ENCODE results near the gene BLOC1S5. TPM values are rescaled to one million over a fixed set of nuclear protein-coding genes. Genes with fewer than 3 reads are reported as not detected.

The BLOC1S5 gene
- total and polyA plus RNA-seq, 2 donors (not counting 3 experiments of a cell fraction or from before 2014, with no cell fraction given), result 3.9 to 19.1 TPM

GRCh38 chr6:8043221-8043620 is 21.0 kb downstream of the BLOC1S5 start:
- H2AFZ ChIP-seq (ENCODE audit: low read depth, low read length), result no peak overlapping the region
- H3K4me1 ChIP-seq (ENCODE audit: control insufficient read depth, extremely low read depth, insufficient read depth, low read length), result peaks cover 7% of the 10 kb centered on the region
- H3K27ac ChIP-seq (ENCODE audit: insufficient read depth, low read depth, low read length), result no peak overlapping the region
- no peaks in the 10 kb centered on the region for H3K27me3 ChIP-seq (ENCODE audit: control insufficient read depth in 2 of 2, insufficient read depth in 2 of 2, low read length in 2 of 2)
- H3K9me1 ChIP-seq (replicated peaks; ENCODE audit: control insufficient read depth, extremely low read depth, insufficient read depth, low read length), result no peaks in the 10 kb centered on the region
- intact Hi-C loops (cut with micrococcal nuclease) (no loop called here), dilution Hi-C loops (cut with MboI; ENCODE audit: extremely low pct_ligation_motif_present, low sequenced_read_pairs) (no loop called here)
- TF ChIP-seq CTCF (IDR thresholded peaks at IDR 0.05; ENCODE audit: extremely low read depth in 1 of 2, insufficient read depth in 1 of 2, low read depth in 1 of 2, low read length in 2 of 2) (no peak), GATA2 (IDR thresholded peaks at IDR 0.05; ENCODE audit: insufficient read depth, insufficient read length, low read depth, low read length) (no peak), MYC (IDR thresholded peaks at IDR 0.05; ENCODE audit: low read depth, low read length) (no peak), MAX (IDR thresholded peaks at IDR 0.05; ENCODE audit: insufficient read depth, insufficient read length) (no peak)
- no peak overlapping the region for H3K4me3 ChIP-seq (replicated peaks in 1 of 3; ENCODE audit: insufficient read depth in 1 of 3, low read depth in 1 of 3, low read length in 3 of 3)
- no peaks in the 10 kb centered on the region for H4K20me1 ChIP-seq (replicated peaks; ENCODE audit: control insufficient read depth, extremely low read depth, insufficient read depth, low read length)
- no peaks in the 10 kb centered on the region for H3K9me3 ChIP-seq (replicated peaks; ENCODE audit: control insufficient read depth, insufficient read depth, low read length)
- CTCF ChIA-PET, result no interaction called here
- peaks cover 0 to 2% of the 10 kb centered on the region in 2 experiments for H3K36me3 ChIP-seq (ENCODE audit: control insufficient read depth in 2 of 2, extremely low read depth in 1 of 2, insufficient read depth in 2 of 2, low read length in 2 of 2)
- no peak for DNase-seq (ENCODE audit: low read depth, low spot score)
- peaks cover 3% of the 10 kb centered on the region for H3K79me2 ChIP-seq (ENCODE audit: control insufficient read depth, insufficient read depth, low read length)
- no peak for FAIRE-seq
- H3K9ac ChIP-seq (replicated peaks; ENCODE audit: extremely low read depth, insufficient read depth, low read length), result no peak overlapping the region
- POLR2A ChIA-PET, result no interaction called here
- BruUV-seq (replicated peaks), result no TSS peak
- no peak overlapping the region for H3K4me2 ChIP-seq (ENCODE audit: insufficient read depth, low read length)

- no peak overlapping the region for H3K4me3 ChIP-seq (replicated peaks in 1 of 3; ENCODE audit: insufficient read depth in 1 of 3, low read depth in 1 of 3, low read length in 3 of 3)
- H3K9me1 ChIP-seq (replicated peaks; ENCODE audit: control insufficient read depth, extremely low read depth, insufficient read depth, low read length), result no peaks in the 10 kb centered on the region
- BruUV-seq (replicated peaks), result no TSS peak
- no peak overlapping the region for H3K4me2 ChIP-seq (ENCODE audit: insufficient read depth, low read length)
- H2AFZ ChIP-seq (ENCODE audit: low read depth, low read length), result no peak overlapping the region
- no peaks in the 10 kb centered on the region for H3K9me3 ChIP-seq (replicated peaks; ENCODE audit: control insufficient read depth, insufficient read depth, low read length)
- intact Hi-C loops (cut with micrococcal nuclease) (no loop called here), dilution Hi-C loops (cut with MboI; ENCODE audit: extremely low pct_ligation_motif_present, low sequenced_read_pairs) (no loop called here)
- H3K27ac ChIP-seq (ENCODE audit: insufficient read depth, low read depth, low read length), result no peak overlapping the region
- ChIA-PET CTCF (interaction anchor here (0.6 to 1.6 kb wide), 2 partner anchors 14 to 319 kb away, joined by 3 to 5 read pairs; no protein-coding TSS in a partner anchor), POLR2A (interaction anchor here (1.0 kb wide), 1 partner anchor 14 kb away, joined by 3 read pairs; no protein-coding TSS in a partner anchor)
- H3K4me1 ChIP-seq (ENCODE audit: control insufficient read depth, extremely low read depth, insufficient read depth, low read length), result no peaks in the 10 kb centered on the region
- peaks cover 0 to 2% of the 10 kb centered on the region in 2 experiments for H3K36me3 ChIP-seq (ENCODE audit: control insufficient read depth in 2 of 2, extremely low read depth in 1 of 2, insufficient read depth in 2 of 2, low read length in 2 of 2)
- no peaks in the 10 kb centered on the region for H3K27me3 ChIP-seq (ENCODE audit: control insufficient read depth in 2 of 2, insufficient read depth in 2 of 2, low read length in 2 of 2)
- H4K20me1 ChIP-seq (replicated peaks; ENCODE audit: control insufficient read depth, extremely low read depth, insufficient read depth, low read length), result no peaks in the 10 kb centered on the region
- DNase-seq (ENCODE audit: low read depth, low spot score) (no peak), FAIRE-seq (no peak)
- peaks cover 7% of the 10 kb centered on the region for H3K79me2 ChIP-seq (ENCODE audit: control insufficient read depth, insufficient read depth, low read length)
- TF ChIP-seq MYC (IDR thresholded peaks at IDR 0.05; ENCODE audit: low read depth, low read length), result no peak
- no peak for TF ChIP-seq POLR2AphosphoS5 (IDR thresholded peaks at IDR 0.05; ENCODE audit: insufficient read depth, low read depth, low read length)
- no peak for TF ChIP-seq FOS (IDR thresholded peaks at IDR 0.05; ENCODE audit: borderline replicate concordance, insufficient read depth, low read length)
- no peak for TF ChIP-seq CTCF (IDR thresholded peaks at IDR 0.05; ENCODE audit: extremely low read depth in 1 of 2, insufficient read depth in 1 of 2, low read depth in 1 of 2, low read length in 2 of 2)
- no peak for TF ChIP-seq POLR2A (IDR thresholded peaks at IDR 0.05; ENCODE audit: low read depth, low read length)
- TF ChIP-seq MAX (IDR thresholded peaks at IDR 0.05; ENCODE audit: insufficient read depth, insufficient read length), result no peak
- TF ChIP-seq EZH2 (IDR thresholded peaks at IDR 0.05; ENCODE audit: borderline replicate concordance, low read depth, low read length, severe bottlenecking), result no peak
- no peak for TF ChIP-seq JUN (IDR thresholded peaks at IDR 0.05; ENCODE audit: borderline replicate concordance, insufficient read depth, insufficient read length, low read depth)
- no peak for TF ChIP-seq GATA2 (IDR thresholded peaks at IDR 0.05; ENCODE audit: insufficient read depth, insufficient read length, low read depth, low read length)
- H3K9ac ChIP-seq (replicated peaks; ENCODE audit: extremely low read depth, insufficient read depth, low read length), result no peak overlapping the region
These were observed 22.1 kb downstream of the BLOC1S5 start for GRCh38 chr6:8041913-8042583.

Data from endothelial cell of umbilical vein (primary cell).